Measurements from ENCODE around the gene GDAP1L1.

Gene GDAP1L1

DNA sequence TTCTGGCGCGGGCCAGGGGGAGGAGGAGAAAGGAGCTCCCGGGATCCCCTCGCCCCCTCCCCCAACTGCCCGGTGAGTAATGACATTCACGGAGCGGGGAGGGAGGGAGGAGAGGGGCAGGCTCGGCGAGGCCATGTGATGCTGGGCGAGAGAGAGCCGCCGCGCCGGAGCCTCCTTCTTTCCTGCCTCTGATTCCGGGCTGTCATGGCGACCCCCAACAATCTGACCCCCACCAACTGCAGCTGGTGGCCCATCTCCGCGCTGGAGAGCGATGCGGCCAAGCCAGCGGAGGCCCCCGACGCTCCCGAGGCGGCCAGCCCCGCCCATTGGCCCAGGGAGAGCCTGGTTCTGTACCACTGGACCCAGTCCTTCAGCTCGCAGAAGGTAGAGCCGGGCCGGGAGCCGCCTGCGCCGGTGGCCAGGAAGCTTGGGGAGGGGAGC lies at the start of gene GDAP1L1:
TSS of gene GDAP1L1 (plus strand) at position 178 of the 441 bp plus-strand sequence. CDS start at position 205, 27 bp downstream.
- DNase-seq, result peak; percentile 62

DNA sequence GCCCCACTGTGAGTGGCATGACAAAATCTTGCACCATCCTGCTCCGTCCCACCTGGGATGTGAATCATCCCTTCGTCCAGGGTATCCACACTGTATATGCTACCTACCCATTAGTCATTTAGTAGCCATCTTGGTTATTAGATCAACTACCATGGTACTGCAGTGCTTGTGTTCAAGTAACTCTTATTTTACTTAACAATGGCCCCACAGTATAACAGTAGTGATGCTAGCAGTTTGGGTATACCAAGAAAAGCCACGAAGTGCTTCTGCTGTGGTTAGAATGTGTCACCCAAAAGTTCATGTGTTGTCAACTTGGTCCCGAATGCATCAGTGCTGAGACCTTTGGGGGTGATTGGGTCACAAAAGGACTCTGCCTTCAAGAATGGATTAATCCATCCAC lies 48.2 kb upstream of the GDAP1L1 start:
- no peak for DNase-seq

DNA sequence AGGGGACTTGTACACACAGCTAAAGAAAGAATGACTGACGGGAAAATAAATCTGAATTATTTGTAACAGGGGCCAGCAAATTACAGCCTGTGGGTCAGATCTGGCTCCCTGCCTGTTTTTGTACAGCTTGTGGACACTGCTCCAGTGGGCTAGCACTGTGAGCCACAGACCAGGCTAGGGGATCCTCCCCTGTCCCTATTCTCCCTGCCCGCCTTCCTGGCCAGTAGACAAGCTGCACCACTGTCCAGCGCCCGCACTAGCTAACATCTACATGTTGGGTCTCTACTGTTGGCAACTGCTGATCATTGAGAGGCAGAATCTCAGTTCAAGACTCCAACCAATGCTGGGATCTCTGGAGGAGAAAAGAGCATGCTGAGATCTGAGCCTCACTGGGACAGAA lies 47.2 kb upstream of the GDAP1L1 start:
- no peak for DNase-seq

DNA sequence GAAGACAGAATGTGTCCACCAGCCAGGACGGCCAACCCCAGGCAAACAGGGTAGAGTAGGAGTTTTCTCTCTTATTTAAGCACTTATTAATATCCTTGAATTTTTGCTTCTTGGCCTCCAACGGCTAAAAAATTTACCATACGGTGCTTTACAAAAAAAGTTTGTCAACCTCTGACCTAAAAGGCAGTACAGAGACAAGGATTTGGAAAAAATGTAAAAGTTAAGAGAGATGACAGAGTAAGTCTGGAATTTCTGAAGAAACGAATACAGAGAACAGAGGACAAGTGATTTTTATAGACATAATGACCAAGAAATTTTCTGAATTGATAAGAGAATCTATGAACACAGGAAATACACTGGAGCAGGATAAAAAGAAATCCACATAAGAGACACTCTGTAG lies 46.7 kb upstream of the GDAP1L1 start:
- DNase-seq, result no peak

DNA sequence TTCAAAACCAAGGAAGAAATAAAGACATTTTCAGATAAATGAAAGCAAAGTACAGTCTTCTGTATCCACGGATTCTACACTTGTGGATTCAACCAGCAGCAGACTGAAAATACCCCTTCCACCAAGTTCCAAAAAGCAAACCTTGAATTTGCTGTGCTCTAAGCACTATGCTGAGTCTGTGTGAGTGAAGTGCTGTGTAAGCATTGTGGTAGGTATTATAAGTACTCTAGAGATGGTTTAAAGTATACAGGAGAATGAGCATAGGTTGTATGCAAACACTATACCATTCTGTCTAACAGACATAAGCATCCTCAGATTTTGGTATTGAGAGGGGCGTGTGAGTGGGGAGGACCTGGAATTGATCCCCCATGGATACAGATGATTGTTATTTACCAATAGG lies 46.1 kb upstream of the GDAP1L1 start:
- DNase-seq, result no peak

DNA sequence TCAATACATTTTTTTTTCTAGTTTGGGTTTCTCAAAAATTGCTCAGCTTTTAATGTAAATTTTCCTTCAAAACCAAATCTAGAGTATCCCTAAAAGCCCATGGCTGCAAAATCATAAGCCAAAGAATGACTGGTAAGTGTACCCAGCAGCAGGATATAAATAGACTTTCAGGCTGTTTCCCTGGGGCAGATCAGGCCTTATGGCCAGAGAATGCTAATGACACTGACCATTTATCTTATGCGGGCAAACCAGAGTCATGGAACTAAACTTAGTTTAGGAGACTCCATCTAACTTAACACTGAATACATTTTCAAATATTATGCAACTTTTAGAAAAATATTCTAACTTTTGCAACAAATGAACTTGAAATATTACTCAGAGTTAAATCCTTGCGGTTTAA lies 43.9 kb upstream of the GDAP1L1 start:
- DNase-seq, result no peak

DNA sequence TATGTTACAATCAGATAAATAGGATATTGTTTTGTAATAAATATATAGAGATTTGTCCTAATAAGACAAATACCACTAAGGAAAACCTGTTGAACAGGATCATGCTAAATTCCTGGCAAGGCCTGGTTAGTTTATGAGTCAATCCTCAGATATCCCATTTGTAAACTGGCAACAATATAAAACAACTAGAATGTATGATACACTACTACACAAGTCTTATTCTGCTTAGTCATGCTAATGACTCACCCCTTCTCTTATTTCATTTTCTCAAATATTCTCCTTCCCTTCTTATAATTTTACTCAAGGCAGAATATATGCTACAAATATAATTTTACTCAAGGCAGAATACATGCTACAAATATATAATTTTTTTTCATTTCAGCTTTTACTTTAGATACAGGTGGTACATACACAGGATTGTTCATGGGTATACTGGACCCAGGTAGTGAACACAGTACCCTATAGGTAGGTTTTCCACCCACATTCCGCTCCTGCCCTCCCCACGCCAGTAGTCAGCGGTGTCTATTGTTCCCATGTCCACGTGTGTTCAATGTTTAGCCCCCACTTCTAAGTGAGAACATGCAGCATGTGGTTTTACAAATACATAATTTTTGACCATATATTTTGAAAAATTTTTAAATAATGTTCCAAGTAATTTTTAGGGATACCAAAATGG lies 42.8 kb upstream of the GDAP1L1 start:
- no peak for DNase-seq

DNA sequence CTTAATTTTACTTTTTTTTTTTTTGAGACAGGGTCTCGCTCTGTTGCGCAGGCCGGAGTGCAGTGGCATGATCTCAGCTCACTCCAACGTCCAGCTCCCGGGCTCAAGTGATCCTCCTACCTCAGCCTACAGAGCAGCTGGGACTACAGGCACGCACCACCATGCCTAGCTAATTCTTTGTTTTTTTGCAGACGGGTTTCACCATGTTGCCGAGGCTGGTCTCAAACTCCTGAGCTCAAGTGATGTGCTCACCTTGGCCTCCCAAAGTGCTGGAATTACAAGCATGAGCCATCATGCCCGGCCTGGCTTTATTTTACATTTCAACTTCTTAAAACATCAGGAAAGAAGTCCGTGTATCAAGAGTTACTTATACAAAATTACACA lies 42.3 kb upstream of the GDAP1L1 start:
- no peak for DNase-seq

DNA sequence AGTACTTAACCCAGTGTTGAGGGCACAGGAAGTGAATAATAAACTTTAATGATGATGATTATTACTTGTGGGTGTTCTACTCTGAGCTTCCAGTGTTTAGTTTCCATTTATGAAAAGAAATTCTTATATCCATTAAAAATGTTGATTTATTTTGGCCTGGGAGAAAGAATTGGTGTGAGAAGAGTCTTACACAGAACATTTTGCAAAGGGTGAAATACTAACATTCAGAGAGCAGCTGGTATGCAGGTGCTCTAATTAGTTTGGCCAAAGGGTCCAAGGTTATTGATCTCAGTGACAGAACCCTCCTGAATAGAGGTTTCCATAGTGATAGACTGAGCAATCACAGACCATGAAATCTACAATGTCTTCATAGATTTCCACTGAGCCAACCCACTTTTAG lies 41.0 kb upstream of the GDAP1L1 start:
- no peak for DNase-seq

DNA sequence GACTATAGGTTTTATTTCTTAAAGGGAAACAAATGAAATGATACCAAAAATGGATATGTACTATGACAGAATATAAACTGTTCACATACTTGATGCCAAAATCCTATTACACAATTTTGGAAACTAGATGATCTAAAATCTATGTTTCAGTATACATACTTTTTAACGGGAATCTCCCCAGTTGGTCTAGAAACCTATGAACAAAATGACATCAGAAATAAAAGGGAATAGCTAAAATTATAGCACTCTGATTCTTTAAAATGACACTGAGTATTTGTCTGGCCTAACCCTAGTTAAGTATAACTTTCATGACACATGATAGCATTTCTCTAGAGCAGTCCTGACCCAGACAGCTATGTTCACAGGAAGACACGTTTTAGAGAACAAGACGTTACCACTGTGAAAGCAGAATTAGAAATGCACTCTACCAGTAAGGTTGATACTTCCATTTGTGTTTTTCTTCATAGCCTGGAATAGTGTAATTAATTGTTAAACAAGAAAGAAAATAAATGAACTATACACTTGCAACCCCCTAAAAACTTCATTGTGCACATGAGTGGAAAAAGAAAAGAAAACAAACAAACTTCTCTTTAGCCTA lies 39.9 kb upstream of the GDAP1L1 start:
- no peak for DNase-seq

DNA sequence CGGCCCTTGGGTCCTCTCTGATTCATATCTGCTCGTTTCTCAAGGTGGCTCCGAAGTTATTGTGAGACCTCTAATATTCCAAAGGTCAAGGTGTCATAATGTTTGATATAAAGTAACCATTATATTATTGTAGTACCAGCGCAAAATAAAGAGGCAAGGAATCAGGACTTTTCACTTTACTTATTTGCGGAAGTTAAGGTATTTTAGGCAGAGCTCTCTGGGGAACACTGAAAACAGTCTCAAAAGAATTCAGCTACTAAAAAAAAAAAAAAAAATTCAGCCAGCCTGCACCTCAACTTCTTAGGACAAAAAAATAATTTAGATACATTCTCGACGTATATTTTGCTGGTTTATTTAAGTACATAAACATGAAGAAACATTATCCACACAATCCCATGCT lies 38.9 kb upstream of the GDAP1L1 start:
- no peak for DNase-seq

DNA sequence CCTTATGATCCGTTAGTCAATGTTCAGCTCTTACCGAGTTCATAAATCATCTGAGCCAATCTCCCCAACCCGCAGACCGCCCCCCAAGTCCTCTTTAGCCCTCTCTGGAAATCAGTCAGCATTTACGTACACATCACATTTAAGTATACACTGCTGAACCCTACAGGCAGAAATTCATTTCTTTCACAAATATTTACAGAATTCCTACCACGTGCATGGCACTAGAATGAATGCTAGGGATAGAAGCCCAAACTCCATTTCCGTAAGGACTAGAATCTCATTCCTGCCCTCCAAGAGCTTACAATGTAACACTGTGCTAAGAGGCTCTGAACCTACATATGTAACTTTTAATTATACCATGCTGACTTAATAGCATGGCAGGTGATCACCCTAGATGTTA lies 38.3 kb upstream of the GDAP1L1 start:
- DNase-seq, result no peak

DNA sequence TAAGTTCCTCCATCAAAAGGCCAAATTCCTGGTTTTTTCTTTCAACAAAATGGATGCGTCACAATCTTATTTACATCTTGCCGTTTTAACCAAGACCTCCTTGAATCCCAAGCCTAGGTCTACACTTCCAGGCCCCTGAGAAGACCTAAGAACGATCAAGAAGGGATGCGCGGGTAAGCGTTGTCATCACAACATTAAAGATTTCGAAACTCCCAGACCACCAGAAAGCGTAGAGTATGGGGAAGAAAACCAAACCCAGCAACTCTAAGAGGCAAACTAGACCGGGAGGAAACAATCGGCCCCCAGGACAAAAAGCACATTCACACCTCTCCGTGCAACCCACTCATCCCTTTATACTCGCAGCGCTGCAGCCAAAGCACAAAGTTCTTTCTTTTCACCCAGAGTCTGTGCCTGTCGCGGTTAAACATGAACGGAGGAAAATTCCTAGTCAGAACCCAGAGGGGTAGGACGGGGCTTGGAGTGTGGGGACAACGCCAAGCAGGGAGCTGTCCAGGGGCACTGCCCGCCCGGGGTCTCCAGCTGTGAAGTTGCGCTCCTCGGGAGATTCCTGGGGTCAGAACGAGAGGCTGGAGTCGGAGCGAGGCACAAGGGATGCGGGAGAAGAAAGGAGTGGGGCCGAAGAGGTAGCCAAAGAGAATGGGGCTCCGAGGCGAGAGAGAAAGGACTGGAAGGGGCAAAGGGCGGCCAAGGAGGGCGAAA lies 37.3 kb upstream of the GDAP1L1 start:
- peak; percentile 41 for DNase-seq

DNA sequence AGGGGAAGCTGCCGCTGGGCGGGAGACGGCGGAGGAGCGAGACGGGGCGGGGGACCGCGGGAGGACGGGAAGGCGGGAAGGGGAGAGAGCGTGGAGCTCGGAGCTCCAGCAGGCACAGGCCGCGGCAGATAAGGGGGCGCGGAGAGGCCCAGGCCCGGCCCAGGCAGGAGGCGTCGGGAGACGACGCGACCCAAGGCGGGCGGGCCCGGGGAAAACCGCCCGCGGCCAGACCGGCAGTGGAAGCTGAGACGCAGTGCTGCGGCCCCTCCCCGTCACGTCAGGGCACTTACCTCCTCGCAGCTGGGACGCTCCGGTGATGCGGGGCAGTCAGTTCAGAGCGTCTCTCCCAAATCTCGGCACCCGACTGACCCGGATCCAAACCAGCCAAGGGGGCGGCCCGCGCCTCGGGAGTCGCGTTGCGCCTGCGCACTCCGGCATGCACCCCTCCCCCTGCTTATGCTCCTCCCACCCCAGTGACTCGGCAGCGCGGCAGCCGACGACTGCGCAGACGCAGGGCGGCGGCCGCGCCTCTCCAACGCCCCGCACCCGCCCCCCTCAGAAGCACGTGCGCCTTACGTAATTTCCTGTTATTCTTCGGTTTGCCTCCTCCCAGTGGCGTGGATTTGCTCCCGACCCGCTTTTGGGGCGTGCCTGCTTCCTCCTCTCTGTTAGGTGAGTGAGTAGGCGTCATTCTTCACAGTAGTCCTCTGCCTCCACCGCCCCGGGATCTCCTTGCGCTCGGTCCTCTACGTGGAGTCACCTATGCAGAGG lies 36.5 kb upstream of the GDAP1L1 start, which contains the start of gene OSER1:
TSS of gene OSER1 (minus strand) at position 366 of the 771 bp plus-strand sequence. CDS start 3,814 bp downstream, outside the sequence.
- peak; percentile 99 for DNase-seq

DNA sequence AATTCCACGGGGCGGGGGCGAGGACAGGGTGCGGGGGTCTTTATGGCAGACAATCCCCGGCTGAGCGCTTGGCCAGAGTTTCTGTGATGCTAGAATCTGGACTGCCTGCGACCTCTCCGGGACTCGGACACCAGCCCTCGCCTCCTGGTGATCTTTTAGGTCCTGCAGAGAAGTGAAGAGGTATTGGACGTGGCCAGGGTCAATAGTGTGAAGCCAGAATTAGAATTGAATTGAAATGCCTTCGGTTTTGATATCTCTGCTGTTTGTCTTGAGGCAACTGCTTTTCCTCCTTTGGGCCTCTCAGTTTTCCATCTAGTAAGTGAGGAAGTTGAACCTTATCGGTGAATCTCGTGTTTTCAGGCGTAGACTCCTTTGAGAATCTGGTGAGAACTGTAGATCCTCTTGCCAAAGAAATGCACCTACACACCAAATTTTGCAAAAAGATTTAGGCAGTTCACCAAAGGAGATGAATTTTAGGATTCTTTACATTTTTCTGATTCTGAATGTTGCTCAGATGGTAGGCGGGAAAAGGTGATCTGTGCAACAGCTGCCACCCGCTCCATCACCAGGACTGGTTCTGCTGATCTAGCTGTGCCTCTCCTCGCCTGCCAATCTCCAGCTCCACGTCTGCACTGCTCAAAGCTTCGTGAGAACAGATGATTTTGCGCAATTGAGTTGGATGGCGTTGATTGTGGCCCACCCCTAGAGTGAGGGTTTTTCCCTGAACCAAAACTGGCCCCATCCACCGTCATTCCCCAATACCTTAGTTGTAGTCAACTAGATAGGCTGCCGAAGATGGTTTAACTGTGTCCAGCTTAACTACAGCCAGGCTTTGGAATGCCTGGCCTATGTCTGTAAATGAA lies 35.7 kb upstream of the GDAP1L1 start:
- peak; percentile 52 for DNase-seq

DNA sequence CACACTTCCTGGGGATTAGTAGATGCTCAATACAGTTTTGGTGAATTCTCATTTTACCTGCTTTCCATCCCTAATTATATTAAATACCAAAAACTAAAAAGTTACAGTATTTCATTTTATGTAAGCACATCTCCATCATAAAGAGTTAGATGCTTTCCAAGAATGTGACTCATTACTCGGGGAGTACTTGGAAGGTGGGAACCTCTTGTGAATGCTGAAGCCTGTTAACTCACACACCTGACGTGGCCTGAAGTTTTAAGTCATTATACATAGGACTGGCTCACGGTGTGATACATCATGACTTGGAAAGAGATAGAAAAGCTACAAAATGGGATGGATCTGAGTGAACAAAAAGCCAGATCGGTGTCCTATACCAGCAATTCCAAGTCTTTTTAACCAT lies 34.3 kb upstream of the GDAP1L1 start:
- DNase-seq, result no peak

DNA sequence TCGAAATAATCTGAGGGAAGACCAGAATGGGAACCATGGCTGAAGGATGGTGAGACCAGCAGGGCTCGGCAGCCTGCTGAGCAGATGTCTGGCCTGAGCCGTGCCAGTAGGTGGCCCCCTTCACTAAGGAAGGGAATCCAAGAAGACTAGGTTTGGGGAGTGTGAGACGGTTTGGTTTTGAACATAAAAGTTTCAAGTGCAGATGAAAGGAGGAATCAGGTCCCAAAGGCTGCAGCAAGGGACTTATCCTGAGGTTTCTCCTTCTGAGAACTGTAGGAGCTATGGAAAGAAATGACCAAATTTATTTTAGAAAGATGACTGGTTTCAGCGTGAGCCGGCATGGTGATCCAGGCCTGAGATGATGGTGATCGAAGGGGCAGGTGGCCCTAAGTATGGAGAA lies 32.0 kb upstream of the GDAP1L1 start:
- peak; percentile 77 for DNase-seq

DNA sequence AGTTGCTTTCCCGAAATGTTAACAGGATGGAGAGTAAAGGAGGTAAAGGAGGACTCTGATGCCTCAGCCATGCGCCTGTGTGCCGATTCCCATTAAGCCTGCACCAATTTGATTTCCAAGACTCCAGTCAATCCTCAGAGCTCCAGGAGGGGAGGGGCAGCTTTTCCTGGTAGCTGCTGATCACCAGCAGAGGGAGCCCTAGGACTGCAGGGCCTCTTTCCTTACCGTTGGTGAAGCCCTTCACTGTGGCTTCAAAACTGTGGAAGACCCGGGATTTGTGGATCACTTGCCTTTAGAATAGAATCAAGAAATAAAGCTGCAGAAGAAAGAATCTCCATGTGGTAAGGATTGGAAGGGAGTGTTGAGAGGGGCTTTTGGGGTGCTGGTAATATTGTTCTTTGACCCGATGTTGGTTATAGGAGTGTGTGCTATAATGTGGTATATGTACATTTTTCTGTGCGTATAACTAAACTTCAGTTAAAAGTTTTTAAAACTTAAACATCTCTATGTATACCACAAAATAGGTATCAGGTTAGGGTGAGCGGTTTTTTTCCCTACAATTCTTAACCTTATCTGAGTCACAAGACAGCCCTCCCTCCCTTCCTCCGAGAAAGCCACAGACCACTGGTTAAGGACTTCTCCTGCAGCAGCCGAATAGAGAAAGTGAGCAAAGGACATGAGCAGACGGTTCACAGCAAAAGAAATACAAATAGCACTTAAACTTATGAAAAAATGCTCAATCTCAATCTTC lies 29.6 kb upstream of the GDAP1L1 start:
- peak; percentile 91 for DNase-seq

DNA sequence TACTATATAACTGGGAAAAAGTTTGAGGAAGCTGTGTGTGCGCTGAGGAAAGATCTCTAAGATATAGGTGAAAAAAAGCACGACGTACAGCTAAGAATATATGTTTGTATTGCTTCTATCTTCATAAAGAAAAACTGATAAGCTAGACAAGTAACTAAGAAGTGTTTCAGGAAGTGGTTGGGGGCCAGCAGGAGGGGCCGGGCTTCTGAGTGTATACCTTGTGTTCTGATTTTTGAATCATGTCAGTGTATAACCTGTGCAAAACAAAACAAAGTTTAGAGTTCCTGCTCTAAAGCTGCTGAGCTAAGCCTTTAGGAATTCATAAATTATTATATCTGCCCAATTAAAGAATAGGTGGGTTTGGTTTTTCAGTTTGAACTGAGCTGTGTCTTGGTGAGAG lies 28.7 kb upstream of the GDAP1L1 start:
- no peak for DNase-seq

DNA sequence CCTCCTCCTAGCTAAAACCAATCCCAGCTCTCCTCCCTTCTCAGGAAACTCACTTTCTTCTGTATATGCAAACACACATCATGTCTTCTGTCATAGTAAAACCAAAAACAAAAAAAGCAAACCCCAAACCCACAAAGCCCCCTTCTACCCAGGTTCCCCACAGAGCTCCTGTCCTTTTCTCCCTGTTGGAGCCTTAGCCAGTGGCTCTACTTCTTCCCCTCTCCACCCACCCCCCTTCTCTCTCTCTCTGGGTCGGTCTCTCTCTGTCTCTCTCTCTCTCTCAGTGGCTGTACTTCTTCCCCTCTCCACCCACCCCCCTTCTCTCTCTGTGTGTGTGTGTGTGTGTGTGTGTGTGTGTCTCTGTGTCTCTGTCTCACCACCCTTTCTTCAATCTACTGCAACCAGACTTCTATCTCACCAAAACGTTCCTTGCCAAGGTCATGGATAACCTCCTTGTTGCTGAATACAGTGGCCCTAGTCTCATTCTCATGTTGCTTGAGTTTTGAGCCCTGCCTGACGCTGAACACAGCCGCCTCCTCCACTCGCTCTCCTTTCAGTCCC lies 27.9 kb upstream of the GDAP1L1 start:
- DNase-seq, result no peak

DNA sequence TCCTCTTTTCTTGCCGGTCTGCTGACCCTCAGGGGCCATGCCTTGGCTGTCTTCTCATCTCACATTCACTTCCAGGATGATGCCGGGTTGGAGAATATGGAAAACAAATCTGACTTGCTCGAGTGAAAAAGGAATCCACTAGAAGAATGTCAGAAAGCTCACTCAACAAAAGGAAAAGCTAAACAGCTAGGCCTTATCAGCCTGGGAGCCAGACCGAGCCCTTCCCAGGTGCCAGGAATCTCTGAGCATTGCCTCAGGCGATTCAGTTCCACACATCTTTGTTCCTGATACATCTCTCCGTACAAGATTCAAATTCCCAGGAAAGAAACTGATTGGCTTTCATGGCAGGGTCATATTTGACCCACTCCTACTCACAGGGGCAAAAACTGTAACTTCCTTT lies 27.3 kb upstream of the GDAP1L1 start:
- no peak for DNase-seq
